Neural cell (in vitro differentiated cells): ENCODE data around the gene FRK. TPM values are rescaled to one million over a fixed set of nuclear protein-coding genes. Genes with fewer than 3 reads are reported as not detected.

Source experiments
- H2AFZ ChIP-seq: fragments of 200-600, 300-800 bp; sonication (generic), shearing (Covaris generic); 2 replicates; pipeline ENCODE4 v1.6.0; 2014; ENCODE audit warnings: low read depth, mild to moderate bottlenecking, antibody characterized with exemption, low read length, moderate library complexity
- H3F3A ChIP-seq: fragments of 200-600 bp; shearing (Covaris generic); 2 replicates; pipeline ENCODE4 v1.6.1; 2016; ENCODE audit warnings: mild to moderate bottlenecking, moderate library complexity, mixed read lengths, antibody characterized with exemption, low read length; ENCODE audit not compliant: insufficient read depth, poor library complexity, severe bottlenecking
- H3K27ac ChIP-seq: fragments of 200-600, 300-800 bp; sonication (generic), shearing (Covaris generic); 2 replicates; pipeline ENCODE4 v1.5.1; 2014; ENCODE audit warnings: mild to moderate bottlenecking, low read length, moderate library complexity
- H3K27me3 ChIP-seq: fragments of 300-800, 200-600 bp; sonication (generic), shearing (Covaris generic); 2 replicates; pipeline ENCODE4 v1.6.0; 2014; ENCODE audit warnings: mild to moderate bottlenecking, low read depth, low read length, moderate library complexity; ENCODE audit not compliant: insufficient read depth
- H3K36me3 ChIP-seq: fragments of 300-800, 200-600 bp; sonication (generic), shearing (Covaris generic); 2 replicates; pipeline ENCODE4 v1.5.1; 2014; ENCODE audit warnings: mild to moderate bottlenecking, antibody characterized with exemption, low read length, moderate library complexity; ENCODE audit not compliant: insufficient read depth
- H3K4me2 ChIP-seq: fragments of 300-800, 200-600 bp; sonication (generic), shearing (Covaris generic); 2 replicates; pipeline ENCODE4 v1.6.0; 2014; ENCODE audit warnings: mild to moderate bottlenecking, low read length
- H3K4me3 ChIP-seq: fragments of 300-800, 200-600 bp; sonication (generic), shearing (Covaris generic); 2 replicates; pipeline ENCODE4 v1.5.1; 2014; ENCODE audit warnings: mild to moderate bottlenecking, low read length, moderate library complexity
- H3K79me2 ChIP-seq: fragments of 200-600 bp; shearing (Covaris generic); replicated peaks from 2 replicates; pipeline ENCODE4 v1.6.0; 2014; ENCODE audit warnings: mild to moderate bottlenecking, low read length, moderate library complexity; ENCODE audit not compliant: insufficient read depth
- H3K9ac ChIP-seq: fragments of 300-800, 200-600 bp; sonication (generic), shearing (Covaris generic); 2 replicates; pipeline ENCODE4 v1.6.1; 2016; ENCODE audit warnings: mild to moderate bottlenecking, low read length, mixed read lengths
- H3K9me2 ChIP-seq: fragments of 200-600 bp; shearing (Covaris generic); 2 replicates; pipeline ENCODE4 v1.6.1; 2016; ENCODE audit warnings: mild to moderate bottlenecking, low read length, mixed read lengths; ENCODE audit not compliant: insufficient read depth
- H3K9me3 ChIP-seq: fragments of 200-600, 300-800 bp; sonication (generic), shearing (Covaris generic); 2 replicates; pipeline ENCODE4 v1.6.1; 2016; ENCODE audit warnings: mild to moderate bottlenecking, mixed run types, low read length, moderate library complexity, mixed read lengths
- H4K20me1 ChIP-seq: fragments of 200-600 bp; shearing (Covaris generic); 2 replicates; pipeline ENCODE4 v1.6.1; 2016; ENCODE audit warnings: mild to moderate bottlenecking, mixed run types; ENCODE audit not compliant: insufficient read depth
- EP300 ChIP-seq: fragments of 450-650 bp; conservative IDR thresholded peaks from 2 replicates; pipeline ENCODE4 v1.6.1; 2014; ENCODE audit warnings: antibody characterized with exemption, mild to moderate bottlenecking, moderate library complexity; ENCODE audit not compliant: poor library complexity, severe bottlenecking
- EZH2 ChIP-seq: fragments of 200-600, 300-800 bp; shearing (Covaris generic), sonication (generic); IDR thresholded peaks from 2 replicates; pipeline ENCODE4 v1.6.1; 2014; ENCODE audit warnings: antibody characterized with exemption, low read length, borderline replicate concordance, mild to moderate bottlenecking; ENCODE audit not compliant: insufficient read depth, poor library complexity, severe bottlenecking
- MXI1 ChIP-seq: fragments of 450-650 bp; conservative IDR thresholded peaks from 2 replicates; pipeline ENCODE4 v1.6.1; 2014; ENCODE audit warnings: antibody characterized with exemption, mild to moderate bottlenecking; ENCODE audit not compliant: poor library complexity, severe bottlenecking
- POLR2AphosphoS5 ChIP-seq: IDR thresholded peaks from 2 replicates; pipeline ENCODE4 v1.6.1; 2012
- RAD21 ChIP-seq: fragments of 450-650 bp; conservative IDR thresholded peaks from 2 replicates; pipeline ENCODE4 v1.6.1; 2014; ENCODE audit warnings: antibody characterized with exemption, mild to moderate bottlenecking, moderate library complexity
- REST ChIP-seq: IDR thresholded peaks from 2 replicates; pipeline ENCODE4 v1.6.1; 2012; ENCODE audit warnings: borderline replicate concordance
- SMC3 ChIP-seq: fragments of 450-650 bp; conservative IDR thresholded peaks from 2 replicates; pipeline ENCODE4 v1.6.1; 2014; ENCODE audit warnings: antibody characterized with exemption, mild to moderate bottlenecking, moderate library complexity; ENCODE audit not compliant: poor library complexity
- TAF1 ChIP-seq: IDR thresholded peaks from 2 replicates; pipeline ENCODE4 v1.6.1; 2012; ENCODE audit warnings: low read depth
- polyA plus RNA-seq: library from polyadenylated mRNA; depleted of rRNA; stranded (reverse); fragments of >200 nt; gene quantifications from 2 replicates; pipeline ENCODE4 v1.2.3, GENCODE V29; 2014

The FRK gene
- polyA plus RNA-seq, 1 donor from 2014 or later, result not detected

DNA sequence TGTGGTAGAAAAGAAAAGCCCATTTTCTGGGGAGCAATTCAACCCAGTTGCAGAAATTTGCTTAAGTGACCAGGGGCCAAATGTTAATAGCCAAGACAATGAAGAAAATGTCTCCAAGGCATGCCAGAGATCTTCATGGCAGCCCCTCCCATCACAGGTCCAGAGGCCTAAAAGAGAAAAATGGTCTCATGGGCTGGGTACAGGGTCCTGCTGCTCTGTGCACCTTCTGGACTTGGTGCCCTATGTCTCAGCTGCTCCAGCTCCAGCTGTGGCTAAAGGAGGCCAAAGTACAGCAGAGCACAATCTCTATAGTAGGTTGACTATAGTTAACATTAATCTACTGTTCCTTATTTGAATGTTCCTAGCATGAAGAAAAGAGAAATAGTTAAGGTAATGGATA, 44.7 kb downstream of the FRK start:
- peaks cover 2% of the 10 kb centered on the region for H3K27me3 ChIP-seq
- H3K27ac ChIP-seq, result no peak overlapping the region
- H4K20me1 ChIP-seq, result no peaks in the 10 kb centered on the region
- no peak overlapping the region for H3K9ac ChIP-seq
- H2AFZ ChIP-seq, result no peak overlapping the region
- no peaks in the 10 kb centered on the region for H3K36me3 ChIP-seq
- no peak overlapping the region for H3K4me3 ChIP-seq
- no peak for TF ChIP-seq TAF1
- TF ChIP-seq POLR2AphosphoS5, result no peak
- TF ChIP-seq EP300, result no peak
- no peak for TF ChIP-seq MXI1
- TF ChIP-seq EZH2, result no peak
- TF ChIP-seq SMC3, result no peak
- H3K4me2 ChIP-seq, result no peak overlapping the region
- H3K9me2 ChIP-seq, result no peaks in the 10 kb centered on the region
- H3K79me2 ChIP-seq, result no peaks in the 10 kb centered on the region
- H3F3A ChIP-seq, result no peaks in the 10 kb centered on the region
- no peaks in the 10 kb centered on the region for H3K9me3 ChIP-seq

DNA sequence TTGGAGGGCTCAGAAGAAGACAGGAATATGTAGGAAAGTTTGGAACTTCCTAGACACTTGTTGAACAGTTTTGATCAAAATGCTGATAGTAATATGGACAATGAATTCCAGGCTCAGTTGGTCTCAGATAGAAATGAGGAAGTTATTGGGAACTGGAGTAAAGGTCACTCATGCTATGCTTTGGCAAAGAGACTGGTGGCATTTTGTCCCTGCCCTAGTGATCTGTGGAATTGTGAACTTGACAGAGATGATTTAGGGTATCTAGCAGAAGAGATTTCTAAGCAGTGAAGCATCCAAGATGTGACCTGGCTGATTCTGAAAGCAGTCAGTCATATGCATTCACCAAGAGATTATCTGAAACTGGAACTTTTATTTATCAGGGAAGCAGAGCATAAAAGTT, 45.1 kb downstream of the FRK start:
- Histone ChIP-seq H3K4me3 (no peak overlapping the region), H3K9me3 (no peaks in the 10 kb centered on the region), H3K9me2 (no peaks in the 10 kb centered on the region), H3K4me2 (no peak overlapping the region), H3K9ac (no peak overlapping the region), H4K20me1 (no peaks in the 10 kb centered on the region), H3K27me3 (peaks cover 2% of the 10 kb centered on the region), H3K27ac (no peak overlapping the region), H2AFZ (no peak overlapping the region), H3K36me3 (no peaks in the 10 kb centered on the region), H3F3A (no peaks in the 10 kb centered on the region), H3K79me2 (no peaks in the 10 kb centered on the region)
- no peak for TF ChIP-seq MXI1
- TF ChIP-seq REST, result no peak
- TF ChIP-seq RAD21, result no peak
- no peak for TF ChIP-seq TAF1
- TF ChIP-seq EP300, result no peak

DNA sequence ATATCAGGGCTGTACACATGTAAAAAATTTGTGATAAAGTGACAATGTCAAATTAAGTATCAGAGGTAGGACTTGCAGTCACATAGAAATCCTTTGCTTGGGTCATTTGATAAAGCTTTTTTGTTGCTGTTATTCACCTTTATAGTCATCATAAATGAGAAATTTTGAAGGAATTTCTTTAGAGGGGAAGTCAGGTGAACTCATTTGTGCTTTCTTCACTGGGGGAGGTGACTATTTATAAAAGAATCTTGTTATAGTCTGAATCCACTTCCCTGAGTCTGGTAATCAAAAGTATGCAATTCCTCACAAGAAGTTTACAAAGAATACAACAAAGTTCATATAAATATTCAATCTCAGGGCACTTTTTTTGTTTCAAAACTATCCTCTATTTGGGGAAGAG, 47.7 kb downstream of the FRK start:
- no peaks in the 10 kb centered on the region for H3K79me2 ChIP-seq
- no peak for TF ChIP-seq RAD21
- no peak overlapping the region for H3K27ac ChIP-seq
- H3K9me3 ChIP-seq, result no peaks in the 10 kb centered on the region
- no peak overlapping the region for H3K4me2 ChIP-seq
- H3K36me3 ChIP-seq, result no peaks in the 10 kb centered on the region
- no peak overlapping the region for H2AFZ ChIP-seq
- no peaks in the 10 kb centered on the region for H3F3A ChIP-seq
- H4K20me1 ChIP-seq, result no peaks in the 10 kb centered on the region
- H3K27me3 ChIP-seq, result no peaks in the 10 kb centered on the region
- no peak overlapping the region for H3K4me3 ChIP-seq
- no peak overlapping the region for H3K9ac ChIP-seq
- no peaks in the 10 kb centered on the region for H3K9me2 ChIP-seq
